Natural killer cell (primary cell): ENCODE data around the gene NUDT16L1. TPM values are rescaled to one million over a fixed set of nuclear protein-coding genes. Genes with fewer than 3 reads are reported as not detected.
A peak's percentile ranks its signal among the peaks of the same experiment; 100 is the strongest.

ENCODE experiments used
- ATAC-seq, 3 donors: fragments of 150-1000 bp in 2 of 3; fragments of 200-7000 bp in 1 of 3; cut with Tn5 transposase; 1 replicate in 1 of 3; 2 replicates in 2 of 3; pipeline ENCODE4 v1.10.0; 2021; ENCODE audit warnings: mild to moderate bottlenecking in 2 of 3, moderate library complexity in 2 of 3
- DNase-seq, 2 donors: peaks; one replicate each; pipeline versions ENCODE4 v3.0.0 to v3.0.0-alpha.2; 2013 to 2021; ENCODE audit warnings: mixed read lengths in 1 of 2
- H3K27ac ChIP-seq: one replicate; pipeline ENCODE4 v1.5.1; 2013; ENCODE audit warnings: mild to moderate bottlenecking, low read length
- H3K27me3 ChIP-seq: one replicate; pipeline ENCODE4 v1.6.1; 2013; ENCODE audit warnings: low read length; ENCODE audit not compliant: control insufficient read depth, insufficient read depth
- H3K36me3 ChIP-seq: one replicate; pipeline ENCODE4 v1.6.1; 2013; ENCODE audit warnings: low read length; ENCODE audit not compliant: control insufficient read depth, insufficient read depth
- H3K4me1 ChIP-seq: one replicate; pipeline ENCODE4 v1.6.1; 2013; ENCODE audit warnings: low read length; ENCODE audit not compliant: control insufficient read depth, insufficient read depth
- H3K4me3 ChIP-seq: one replicate; pipeline ENCODE4 v1.5.1; 2013; ENCODE audit warnings: low read length
- H3K9me3 ChIP-seq: one replicate; pipeline ENCODE4 v1.6.1; 2013; ENCODE audit warnings: low read length; ENCODE audit not compliant: control insufficient read depth, insufficient read depth
- H3K27ac Mint-ChIP-seq, 2 donors: one replicate each; pipeline ENCODE4 v1.8.0; 2022; ENCODE audit warnings: mild to moderate bottlenecking in 2 of 2, mixed read lengths in 2 of 2, moderate library complexity in 1 of 2
- H3K27me3 Mint-ChIP-seq, 2 donors: one replicate each; pipeline ENCODE4 v1.8.0; 2022; ENCODE audit warnings: low read depth in 2 of 2, mixed read lengths in 2 of 2
- H3K36me3 Mint-ChIP-seq: one replicate; pipeline ENCODE4 v1.8.0; 2022; ENCODE audit warnings: mixed read lengths
- H3K4me1 Mint-ChIP-seq, 2 donors: one replicate each; pipeline ENCODE4 v1.8.0; 2022; ENCODE audit warnings: mixed read lengths in 2 of 2
- H3K4me3 Mint-ChIP-seq: one replicate; pipeline ENCODE4 v1.8.0; 2022; ENCODE audit warnings: mild to moderate bottlenecking, moderate library complexity, mixed read lengths
- H3K9me3 Mint-ChIP-seq, 2 donors: one replicate each; pipeline ENCODE4 v1.8.0; 2022; ENCODE audit warnings: mixed read lengths in 2 of 2
- CTCF ChIP-seq: fragments of 200-600 bp; IDR thresholded peaks from one replicate; pipeline ENCODE4 v1.8.0; 2022; ENCODE audit warnings: antibody characterized with exemption
- WGBS: methylation state at CpG from one replicate; pipeline ENCODE4 v1.1.7; 2013; ENCODE audit warnings: missing lambda C conversion rate; ENCODE audit not compliant: insufficient coverage; 5-methylcytosine and 5-hydroxymethylcytosine counted together
- intact Hi-C: fragments of 100-400 bp; cut with micrococcal nuclease; formaldehyde crosslinking; loops from one replicate; pipeline ENCODE4 v1.14.2; 2022
- total RNA-seq, 4 donors: library from RNA; stranded (reverse); fragments of 120-200 nt in 1 of 4; gene quantifications; one replicate each; pipeline versions ENCODE4 v1.2.3 to v1.2.4, GENCODE V29; 2013 to 2022

The NUDT16L1 gene
- total RNA-seq, 3 donors from 2014 or later (not counting 1 experiment from before 2014, with no cell fraction given): 30.8 to 39.1 (median 35.0) TPM

GRCh38 chr16:4692460-4693295 is 684 bp upstream of the NUDT16L1 start:
- ATAC-seq (peak; percentile 0 to 10 (median 8)), DNase-seq (peak in 1 of 2 donors; percentile 55)
- WGBS: 24% methylated on average over 31 of the region's 31 CpGs
- Histone ChIP-seq H3K27me3 (no peaks in the 10 kb centered on the region), H3K4me3 (peak overlapping the region; percentile 59), H3K27ac (peak overlapping the region; percentile 38), H3K4me1 (peaks cover 29% of the 10 kb centered on the region), H3K36me3 (peaks cover 25% of the 10 kb centered on the region), H3K9me3 (no peaks in the 10 kb centered on the region)
- Mint-ChIP-seq H3K27ac (peak overlapping the region; percentile 75 to 85), H3K4me1 (peaks cover 7 to 9% of the 10 kb centered on the region in 2 donors), H3K27me3 (no peaks in the 10 kb centered on the region), H3K4me3 (peak overlapping the region; percentile 89), H3K9me3 (no peaks in the 10 kb centered on the region), H3K36me3 (no peaks in the 10 kb centered on the region)
- no peak for TF ChIP-seq CTCF
- intact Hi-C loops: loop anchor here (1.0 kb wide), 1 partner anchor 42 kb away; the partner anchor contains the start of genes ANKS3 and DNAAF8

- Mint-ChIP-seq H3K4me3 (peak overlapping the region; percentile 73), H3K4me1 (peaks cover 7 to 9% of the 10 kb centered on the region in 2 donors), H3K9me3 (no peaks in the 10 kb centered on the region), H3K27me3 (no peaks in the 10 kb centered on the region), H3K27ac (peak overlapping the region; percentile 80 to 85), H3K36me3 (no peaks in the 10 kb centered on the region)
- Histone ChIP-seq H3K27me3 (no peaks in the 10 kb centered on the region), H3K9me3 (no peaks in the 10 kb centered on the region), H3K36me3 (peaks cover 29% of the 10 kb centered on the region), H3K4me1 (peaks cover 29% of the 10 kb centered on the region), H3K4me3 (peak overlapping the region; percentile 74), H3K27ac (peak overlapping the region; percentile 59)
- WGBS: 3% methylated on average over 54 of the region's 54 CpGs
- ATAC-seq (peak; percentile 5 to 30 (median 17)), DNase-seq (peak; percentile 37 to 78)
- intact Hi-C loops: loop anchor here (1.0 kb wide), 1 partner anchor 40 kb away; the partner anchor contains the start of genes ANKS3 and DNAAF8
- no peak for TF ChIP-seq CTCF
Observed at GRCh38 chr16:4693956-4694641, 737 bp downstream of the NUDT16L1 start.

- Mint-ChIP-seq H3K27me3 (no peaks in the 10 kb centered on the region), H3K4me1 (peaks cover 7 to 9% of the 10 kb centered on the region in 2 donors), H3K4me3 (peak overlapping the region; percentile 64), H3K27ac (peak overlapping the region; percentile 80 to 85), H3K9me3 (no peaks in the 10 kb centered on the region), H3K36me3 (no peaks in the 10 kb centered on the region)
- Histone ChIP-seq H3K9me3 (no peaks in the 10 kb centered on the region), H3K4me3 (no peak overlapping the region), H3K27me3 (no peaks in the 10 kb centered on the region), H3K4me1 (peaks cover 29% of the 10 kb centered on the region), H3K36me3 (peaks cover 33% of the 10 kb centered on the region), H3K27ac (no peak overlapping the region)
- ATAC-seq (no peak), DNase-seq (peak in 1 of 2 donors; percentile 18)
- no peak for TF ChIP-seq CTCF
- WGBS: 76% methylated on average over 26 of the region's 26 CpGs
- intact Hi-C loops: no loop called here
Observed at GRCh38 chr16:4694642-4695451, 1.5 kb downstream of the NUDT16L1 start.
